Activated CD8-positive, alpha-beta memory T cell treated with anti-CD3 and anti-CD28 coated beads for 48 hours (primary cell): ENCODE data around the gene INSRR.

Experiments used
- DNase-seq, 3 experiments: peaks; one replicate each; pipeline ENCODE4 v3.0.0-alpha.2; 2020; ENCODE audit warnings: low read depth in 2 of 3, low spot score in 2 of 3

Gene INSRR

DNA sequence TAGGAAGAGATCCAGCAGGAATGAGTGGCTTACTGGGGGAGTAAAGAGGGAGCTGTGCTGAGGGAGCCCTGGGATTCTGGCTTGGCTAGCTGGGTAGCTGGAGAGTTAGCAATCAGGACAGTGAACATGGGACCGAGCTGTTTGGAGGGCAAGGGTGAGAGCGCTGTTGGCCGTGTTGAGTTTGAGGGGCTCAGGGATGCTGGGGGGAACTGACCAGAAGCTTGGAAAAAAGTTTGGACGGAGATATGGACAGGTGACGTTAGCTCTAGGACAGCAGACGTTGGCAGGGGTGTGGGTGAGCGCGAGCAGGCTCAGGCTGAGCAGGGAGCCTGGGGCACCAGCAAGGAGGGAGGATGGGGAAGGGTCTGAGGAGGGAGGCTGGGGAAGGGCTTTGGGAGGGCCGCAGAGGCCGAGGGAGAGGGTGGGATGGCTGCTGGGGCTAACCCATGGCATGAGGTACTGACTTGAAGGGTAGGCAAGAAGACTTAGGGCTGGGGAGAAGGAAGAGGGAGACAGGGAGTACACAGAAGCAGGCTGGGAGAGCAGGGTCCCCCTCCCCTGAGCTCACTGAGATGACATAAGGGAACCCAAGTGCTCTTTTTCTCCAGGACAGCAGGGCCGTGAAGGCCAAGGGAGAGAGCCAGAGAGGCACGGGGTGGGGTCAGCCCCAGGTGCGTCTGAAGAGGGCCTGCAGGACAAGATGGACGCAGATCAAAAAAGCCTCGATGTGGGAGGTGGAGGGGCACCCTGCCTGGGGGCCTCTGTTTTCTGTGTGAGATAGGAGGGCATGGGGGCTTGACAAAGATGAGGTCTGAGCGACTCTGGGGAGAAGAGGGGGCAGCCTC is 50.5 kb downstream of the INSRR start:
- no peak for DNase-seq

- DNase-seq, result no peak
Measured at GRCh38 chr1:156807627-156808026, 51.3 kb downstream of the INSRR start.

DNA sequence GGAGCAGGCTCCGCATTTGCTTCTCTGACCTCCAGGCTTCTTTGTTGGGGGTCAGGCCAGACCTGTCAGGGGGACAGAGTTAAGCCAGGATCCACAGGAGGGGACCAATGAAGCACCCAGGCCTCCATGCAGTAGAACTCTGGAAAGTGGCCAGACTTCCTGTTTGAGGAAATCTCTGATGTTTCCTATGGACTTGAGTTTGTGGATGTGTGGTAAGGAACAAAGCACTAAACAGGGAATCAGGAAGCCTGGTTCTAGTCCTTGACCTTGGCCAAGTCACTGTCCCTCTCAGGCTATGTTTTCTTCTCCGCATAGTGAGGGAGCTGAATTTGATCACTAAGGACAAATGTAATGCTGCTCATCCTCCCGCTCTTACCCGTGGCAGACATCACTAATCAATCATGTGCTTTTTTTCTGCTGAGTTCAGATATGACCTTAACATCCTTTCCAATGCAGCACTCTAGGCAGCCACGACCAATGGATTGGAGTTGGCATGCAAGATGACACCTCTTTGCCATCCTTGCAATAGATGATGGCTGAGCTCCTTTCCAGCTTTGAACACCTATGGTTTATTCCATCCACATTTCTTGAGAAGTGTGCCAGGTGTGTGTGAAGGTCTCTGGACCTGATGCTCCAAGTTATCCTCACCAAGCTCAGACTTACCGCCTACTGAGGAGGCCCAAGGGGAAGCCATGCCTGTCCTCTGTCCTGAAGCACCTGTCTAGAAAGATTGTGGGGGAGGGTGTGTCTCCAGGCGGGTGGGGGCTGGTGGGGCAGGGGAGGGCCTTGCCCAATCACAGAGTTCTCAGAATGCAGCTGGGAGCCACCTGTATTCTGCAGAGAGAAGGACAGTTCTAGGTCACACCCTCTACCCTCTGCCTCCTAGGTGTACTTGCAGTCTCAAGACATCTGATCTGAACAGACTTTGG is 52.1 kb downstream of the INSRR start:
- no peak for DNase-seq

DNA sequence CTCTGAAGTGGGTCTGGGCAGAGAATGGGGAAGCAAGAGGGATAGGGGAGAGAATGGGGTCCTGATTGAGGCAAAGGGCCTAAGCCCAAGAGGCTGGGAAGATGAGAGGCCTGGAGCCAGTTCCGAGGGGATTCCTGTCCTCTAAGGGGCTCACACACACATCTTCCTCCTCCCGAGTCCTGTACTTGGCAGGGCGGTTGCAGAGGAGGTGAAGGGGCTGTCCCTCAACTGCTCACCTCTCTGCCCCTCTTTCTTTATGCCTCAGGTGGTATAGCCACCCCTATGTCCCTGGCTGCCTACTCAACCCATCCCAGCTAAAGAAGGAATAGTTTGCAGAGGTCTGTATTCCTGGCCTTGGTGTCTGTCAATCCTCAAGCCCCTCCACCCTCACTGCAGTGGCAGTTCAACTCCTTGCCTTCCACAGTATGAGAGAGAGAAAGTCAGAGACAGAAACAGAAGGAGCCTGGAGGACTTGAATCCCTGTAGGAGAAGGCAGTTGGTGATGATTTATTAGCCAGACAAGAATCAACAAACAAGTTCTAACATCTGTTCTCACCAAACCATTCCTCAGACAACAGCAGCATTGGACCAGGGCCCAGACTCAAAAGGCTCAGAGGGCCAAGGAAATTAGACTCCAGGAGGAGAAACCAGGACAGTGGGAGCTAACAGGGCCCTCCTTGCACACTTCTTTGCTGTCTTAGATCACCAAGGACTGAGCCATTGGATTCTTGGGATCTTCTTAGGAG is 53.0 kb downstream of the INSRR start:
- no peak for DNase-seq

GRCh38 chr1:156804572-156805243 is 54.2 kb downstream of the INSRR start:
- no peak for DNase-seq

DNA sequence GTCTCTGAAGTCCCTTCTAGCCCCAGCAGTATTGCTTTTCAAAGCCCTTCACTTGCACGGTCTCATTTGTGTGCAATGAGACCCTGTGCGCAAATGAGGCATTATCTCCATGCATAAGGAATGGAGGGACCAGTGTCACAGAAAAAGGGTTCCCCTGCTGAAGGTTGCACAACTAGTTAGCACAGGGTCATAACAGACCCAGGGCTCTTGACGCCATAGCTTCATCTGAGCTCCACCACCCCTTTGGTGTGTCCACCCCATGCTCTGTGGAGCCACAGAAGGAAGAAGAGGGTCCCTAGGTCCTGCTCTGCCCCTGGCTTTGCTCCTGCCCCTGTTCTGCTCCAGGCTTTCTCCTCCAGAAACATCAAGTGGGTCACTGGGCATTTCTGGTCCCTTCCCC is 54.9 kb downstream of the INSRR start:
- DNase-seq, result no peak

DNA sequence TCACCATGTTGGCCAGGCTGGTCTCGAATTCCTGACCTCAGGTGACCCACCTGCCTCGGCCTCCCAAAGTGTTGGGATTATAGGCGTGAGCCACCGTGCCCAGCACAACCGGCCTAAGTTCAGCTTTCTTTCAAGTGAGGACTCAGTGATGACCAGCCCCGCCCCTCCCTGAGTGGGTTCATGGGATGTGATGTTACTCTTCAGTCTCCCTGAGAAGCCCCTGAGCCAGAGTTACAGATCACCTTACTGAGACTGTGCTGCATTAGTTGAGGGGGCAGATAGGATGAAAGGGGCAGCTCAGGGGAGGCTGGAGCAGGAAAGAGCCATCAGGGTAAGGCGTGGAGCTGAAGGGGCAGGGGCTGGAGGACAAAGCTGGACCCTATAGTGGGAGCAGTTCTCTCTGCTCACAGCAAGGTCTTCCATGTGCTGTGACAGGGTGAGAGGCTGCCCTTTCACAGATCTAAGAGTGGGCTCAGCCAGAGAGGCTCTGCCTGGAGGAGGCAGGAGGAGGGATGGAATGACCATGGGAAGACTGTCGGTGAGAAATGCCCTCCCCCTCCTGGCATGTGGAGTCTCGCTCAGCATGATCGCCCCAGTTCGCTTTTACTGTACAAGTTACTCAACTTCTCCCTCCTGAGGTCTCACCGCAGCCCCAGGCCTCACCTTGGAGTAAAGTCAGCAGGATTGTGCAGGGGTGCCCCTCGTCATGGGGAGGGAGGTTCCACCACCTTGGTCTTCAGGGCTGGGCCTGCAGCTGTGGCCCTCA is 55.6 kb downstream of the INSRR start:
- no peak for DNase-seq

- no peak for DNase-seq
Measured at GRCh38 chr1:156802421-156802935, 56.4 kb downstream of the INSRR start.

GRCh38 chr1:156801409-156802121 is 57.4 kb downstream of the INSRR start:
- DNase-seq, result no peak

DNA sequence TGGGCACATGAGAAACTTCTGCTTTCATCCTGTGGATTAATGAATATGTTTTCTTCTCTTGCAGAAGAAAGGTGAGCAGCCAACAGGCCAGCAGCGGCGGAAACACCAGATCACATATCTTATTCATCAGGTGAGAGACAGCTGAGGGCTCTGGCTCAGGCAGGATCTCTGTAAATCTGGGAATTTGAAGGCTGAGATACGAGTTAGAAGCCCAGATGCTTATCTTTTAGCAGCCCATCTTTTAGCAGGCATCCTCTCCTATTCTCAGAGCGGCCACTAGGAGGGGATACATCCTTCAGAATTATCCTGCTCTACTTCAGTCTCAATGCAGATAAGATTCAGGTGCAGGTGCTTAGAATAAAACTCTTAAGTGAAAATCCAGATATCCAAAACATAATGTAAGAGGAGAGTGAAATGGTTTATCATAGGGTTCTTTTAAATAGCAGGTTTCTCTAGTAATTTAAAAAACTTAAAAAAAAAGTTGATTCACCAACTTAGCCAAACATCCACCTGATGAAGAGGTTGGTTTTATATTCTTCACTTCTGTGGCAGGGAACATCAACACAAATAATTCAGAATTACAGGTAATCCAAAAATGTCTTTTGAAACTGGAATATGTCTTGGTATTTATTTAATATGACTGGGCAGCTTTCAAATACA is 61.6 kb downstream of the INSRR start:
- DNase-seq, result no peak

DNA sequence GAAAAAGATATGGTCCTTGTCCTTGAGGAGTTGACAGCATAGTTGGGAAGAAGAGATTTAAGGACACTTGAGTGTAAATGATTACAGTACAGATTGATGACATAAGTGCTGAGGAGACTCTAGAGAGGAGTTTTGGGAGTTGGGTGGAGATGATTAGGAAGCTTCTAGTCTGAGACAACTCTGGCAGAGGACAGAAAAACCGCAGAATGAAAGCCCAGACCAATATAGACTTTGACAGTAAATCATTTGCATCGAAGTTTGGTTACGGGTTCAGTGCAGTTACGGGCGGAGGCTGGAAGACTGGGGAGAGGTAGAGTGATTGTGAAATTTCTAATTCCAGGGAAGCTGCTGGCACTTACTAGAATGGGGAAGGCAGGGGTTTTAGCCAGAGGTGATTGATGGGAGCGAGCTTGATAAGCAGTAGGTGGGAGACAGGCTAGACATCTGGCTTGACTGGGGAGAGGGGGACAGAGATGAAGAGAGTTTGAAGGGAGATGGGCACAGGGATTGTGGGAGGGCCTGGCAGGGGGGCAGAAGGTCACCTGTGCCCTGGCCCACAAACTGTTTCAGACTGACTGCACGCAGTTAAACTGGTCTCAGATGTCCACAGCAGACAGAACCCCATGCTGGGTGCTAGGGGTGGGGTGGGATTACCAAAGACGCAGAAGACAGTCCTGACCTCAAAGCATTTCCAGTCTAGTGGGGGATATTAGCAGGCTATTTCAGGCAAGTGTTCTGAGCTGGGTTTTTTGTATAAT is 62.4 kb downstream of the INSRR start:
- DNase-seq, result no peak

GRCh38 chr1:156795787-156796186 is 63.1 kb downstream of the INSRR start:
- no peak for DNase-seq

DNA sequence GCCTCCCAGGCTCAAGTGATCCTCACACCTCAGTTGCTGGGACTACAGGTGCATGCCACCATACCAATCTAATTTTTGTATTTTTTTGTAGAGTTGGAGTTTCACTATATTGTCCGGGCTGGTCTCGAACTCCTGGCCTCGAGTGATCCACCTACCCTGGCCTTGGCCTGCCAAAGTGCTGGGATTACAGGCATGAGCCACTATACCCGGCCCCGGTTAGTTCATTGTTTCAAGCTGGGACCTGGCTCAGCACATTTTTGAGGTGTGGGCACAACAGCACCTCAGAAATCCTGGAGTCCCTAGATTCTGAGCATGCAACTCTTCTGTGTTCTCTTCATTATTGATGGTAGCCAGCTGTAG is 63.6 kb downstream of the INSRR start:
- DNase-seq, result no peak

DNA sequence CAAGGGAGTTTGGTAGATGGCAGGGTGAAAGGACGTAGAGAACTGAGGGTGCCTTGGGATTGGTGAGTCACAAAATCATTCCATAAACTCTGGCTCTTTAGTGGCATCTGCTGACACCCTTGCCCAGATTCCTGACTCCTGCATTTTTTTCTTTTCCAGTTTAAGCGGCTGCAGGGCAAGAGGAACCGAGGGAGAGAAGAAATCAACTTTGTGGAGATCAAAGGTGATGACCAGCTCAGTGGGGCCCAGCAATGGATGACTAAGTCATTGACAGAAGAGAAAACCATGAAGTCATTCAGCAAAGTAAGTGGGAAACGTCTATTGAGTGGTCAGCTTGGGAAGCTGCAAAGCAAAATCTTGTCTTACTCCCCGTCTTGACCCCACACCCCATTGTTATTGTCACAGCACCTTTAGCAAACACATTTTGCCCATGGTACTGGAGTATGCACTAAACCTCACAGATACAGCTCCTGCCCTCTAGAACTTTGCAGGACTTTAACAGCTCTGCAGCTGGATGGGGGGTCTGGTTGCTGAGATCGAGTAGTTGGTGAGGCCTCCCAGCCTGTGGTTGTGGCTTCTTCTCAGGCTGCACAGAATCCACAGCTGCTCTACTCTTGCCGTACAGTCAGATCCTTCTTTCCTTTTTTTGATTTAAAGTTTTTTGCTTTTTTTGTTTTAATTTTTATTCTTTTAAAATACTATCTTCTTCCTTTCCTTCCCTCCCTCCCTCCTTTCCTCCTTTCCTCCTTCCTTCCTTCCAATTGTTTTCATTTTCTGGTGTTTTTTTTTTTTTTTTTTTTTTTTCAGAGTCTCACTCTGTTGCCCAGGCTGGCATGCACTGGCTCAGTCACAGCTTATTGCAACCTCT is 64.2 kb downstream of the INSRR start:
- DNase-seq, result no peak
